GM06990 (cell line): ENCODE data around the gene RALGAPA2.

ENCODE experiments used
- DNase-seq: peaks from one replicate; pipeline ENCODE4 v3.0.0-alpha.2; 2011; ENCODE audit not compliant: insufficient read length; ENCODE audit errors: extremely low read depth
- H3K27me3 ChIP-seq: replicated peaks from 2 replicates; pipeline ENCODE4 v1.6.0; 2011; ENCODE audit warnings: low read length; ENCODE audit not compliant: control insufficient read depth, insufficient read depth
- H3K36me3 ChIP-seq: 2 replicates; pipeline ENCODE4 v1.5.1; 2011; ENCODE audit warnings: low read length; ENCODE audit not compliant: control insufficient read depth, insufficient read depth
- H3K4me3 ChIP-seq: replicated peaks from 2 replicates; pipeline ENCODE4 v1.5.1; 2011; ENCODE audit warnings: low read depth, mild to moderate bottlenecking, control low read depth, low read length
- TF ChIP-seq, protein P1 (sequence below): IDR thresholded peaks from 2 replicates; pipeline ENCODE4 v1.5.1; 2011; ENCODE audit warnings: low read length, control low read depth, mild to moderate bottlenecking, inconsistent platforms; ENCODE audit not compliant: insufficient read depth, poor library complexity, severe bottlenecking

RALGAPA2 gene

DNA sequence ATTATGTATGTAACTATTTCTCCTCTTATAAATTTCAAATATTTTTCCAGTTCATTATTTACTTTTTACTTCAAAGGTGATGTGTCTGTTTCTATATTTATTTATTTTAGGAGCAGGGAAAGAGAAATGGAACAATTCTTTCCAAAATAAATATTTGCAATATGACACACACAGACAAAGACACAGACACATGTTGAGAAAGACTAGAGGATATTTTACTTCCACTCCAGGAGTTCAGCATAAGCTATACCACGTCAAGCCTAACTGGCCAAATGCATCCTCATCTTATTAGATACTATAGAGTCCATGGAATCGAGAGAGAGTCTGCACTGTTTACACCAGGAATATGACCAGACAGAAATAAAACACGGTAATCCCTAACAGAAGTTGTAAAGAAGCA, 13.3 kb downstream of the RALGAPA2 start:
- Histone ChIP-seq H3K4me3 (no peak overlapping the region), H3K27me3 (no peaks in the 10 kb centered on the region), H3K36me3 (no peaks in the 10 kb centered on the region)
- DNase-seq, result no peak
- TF ChIP-seq, protein P1, sequence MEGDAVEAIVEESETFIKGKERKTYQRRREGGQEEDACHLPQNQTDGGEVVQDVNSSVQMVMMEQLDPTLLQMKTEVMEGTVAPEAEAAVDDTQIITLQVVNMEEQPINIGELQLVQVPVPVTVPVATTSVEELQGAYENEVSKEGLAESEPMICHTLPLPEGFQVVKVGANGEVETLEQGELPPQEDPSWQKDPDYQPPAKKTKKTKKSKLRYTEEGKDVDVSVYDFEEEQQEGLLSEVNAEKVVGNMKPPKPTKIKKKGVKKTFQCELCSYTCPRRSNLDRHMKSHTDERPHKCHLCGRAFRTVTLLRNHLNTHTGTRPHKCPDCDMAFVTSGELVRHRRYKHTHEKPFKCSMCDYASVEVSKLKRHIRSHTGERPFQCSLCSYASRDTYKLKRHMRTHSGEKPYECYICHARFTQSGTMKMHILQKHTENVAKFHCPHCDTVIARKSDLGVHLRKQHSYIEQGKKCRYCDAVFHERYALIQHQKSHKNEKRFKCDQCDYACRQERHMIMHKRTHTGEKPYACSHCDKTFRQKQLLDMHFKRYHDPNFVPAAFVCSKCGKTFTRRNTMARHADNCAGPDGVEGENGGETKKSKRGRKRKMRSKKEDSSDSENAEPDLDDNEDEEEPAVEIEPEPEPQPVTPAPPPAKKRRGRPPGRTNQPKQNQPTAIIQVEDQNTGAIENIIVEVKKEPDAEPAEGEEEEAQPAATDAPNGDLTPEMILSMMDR, result no peak

DNA sequence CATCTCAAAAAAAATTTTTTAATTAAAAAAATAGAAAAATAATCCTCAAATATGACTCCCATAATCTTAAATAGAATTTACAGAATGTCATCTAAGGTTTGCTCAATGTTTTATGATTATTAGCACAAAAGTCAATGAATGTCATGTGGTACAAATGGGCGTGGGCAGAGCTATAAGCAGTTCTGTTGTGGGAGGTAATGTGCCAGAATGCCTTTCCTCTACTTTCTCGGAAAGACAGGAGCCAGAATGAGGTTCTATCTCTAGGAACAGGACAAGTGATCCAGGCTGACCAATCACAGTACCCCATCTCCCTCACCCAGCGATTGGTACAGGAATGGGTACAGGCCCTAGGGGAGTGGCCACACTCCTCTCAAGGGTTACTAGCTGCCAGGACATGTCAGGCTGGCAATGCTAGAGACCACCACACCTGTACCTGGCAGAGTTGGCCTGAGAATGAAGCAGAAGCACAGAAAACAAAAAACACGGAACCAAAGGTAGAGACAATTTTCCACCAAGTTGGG, 15.1 kb downstream of the RALGAPA2 start:
- TF ChIP-seq, protein P1, result no peak
- DNase-seq, result no peak
- no peaks in the 10 kb centered on the region for H3K36me3 ChIP-seq
- no peak overlapping the region for H3K4me3 ChIP-seq
- no peaks in the 10 kb centered on the region for H3K27me3 ChIP-seq

DNA sequence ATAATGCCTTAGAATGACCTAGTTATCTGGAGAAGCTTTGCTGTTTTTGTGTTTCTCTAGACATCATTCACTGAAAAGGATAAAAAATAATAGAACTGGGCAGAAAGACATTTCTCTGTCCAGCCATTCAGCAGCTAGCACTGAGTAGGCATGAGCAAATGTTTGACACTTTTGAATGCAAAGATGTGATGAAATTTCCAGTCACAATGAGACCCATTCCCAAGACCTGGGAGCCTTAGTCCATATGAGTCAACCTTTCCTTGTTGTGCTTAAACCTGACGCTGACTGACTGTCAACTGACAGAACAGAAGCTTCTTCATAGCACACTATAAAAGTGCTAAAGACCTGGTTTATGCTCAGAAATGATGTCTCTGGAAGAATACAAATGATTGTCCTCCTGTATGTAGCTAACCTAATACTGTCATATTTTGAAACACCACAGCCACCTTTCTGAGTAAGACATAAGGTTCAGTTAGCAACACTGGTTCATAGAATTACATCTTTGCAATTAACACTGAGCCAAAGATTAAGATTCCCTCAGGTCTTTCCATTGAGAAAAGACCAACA, 17.1 kb downstream of the RALGAPA2 start:
- TF ChIP-seq, protein P1, result no peak
- H3K27me3 ChIP-seq, result no peaks in the 10 kb centered on the region
- H3K36me3 ChIP-seq, result no peaks in the 10 kb centered on the region
- no peak for DNase-seq
- no peak overlapping the region for H3K4me3 ChIP-seq

DNA sequence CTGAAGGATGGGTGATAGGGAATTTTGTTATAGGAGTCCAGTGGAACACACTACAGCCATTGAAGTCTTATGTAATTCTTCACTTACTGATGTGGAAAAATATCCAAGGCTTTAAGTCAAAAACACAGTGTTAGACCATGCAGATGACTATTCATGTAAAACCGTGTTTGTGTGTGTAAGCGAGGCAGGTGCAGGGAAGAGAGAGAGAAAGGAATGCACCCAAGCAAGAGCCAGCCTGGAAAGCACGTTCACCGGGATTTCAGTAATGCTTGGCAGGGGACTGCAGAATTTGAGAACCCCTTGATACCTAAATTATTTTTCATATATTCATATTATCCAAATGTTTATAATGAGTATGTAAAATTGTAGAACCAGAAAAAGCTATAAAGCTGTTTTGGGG, 17.9 kb downstream of the RALGAPA2 start:
- no peak for DNase-seq
- TF ChIP-seq, protein P1, result no peak
- Histone ChIP-seq H3K36me3 (no peaks in the 10 kb centered on the region), H3K27me3 (no peaks in the 10 kb centered on the region), H3K4me3 (no peak overlapping the region)

DNA sequence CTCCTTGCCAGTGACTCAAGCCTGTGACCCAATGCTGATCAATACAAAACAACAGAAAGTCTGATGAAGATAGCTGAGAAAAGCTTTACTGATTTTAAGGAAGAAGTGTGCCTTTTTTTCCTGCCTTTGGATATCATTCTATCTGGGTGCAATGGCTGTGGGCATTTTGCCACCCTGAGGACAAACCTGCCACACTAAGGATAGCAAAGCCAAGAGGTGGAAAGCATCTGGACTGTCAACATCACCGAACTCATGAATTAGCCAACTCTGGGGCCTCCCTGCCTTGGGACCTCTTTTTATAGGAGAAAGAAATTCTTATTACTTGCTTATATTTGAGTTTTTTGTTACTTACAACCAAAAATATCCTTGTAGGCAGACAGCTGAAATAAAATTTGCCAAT, 19.9 kb downstream of the RALGAPA2 start:
- no peak for DNase-seq
- Histone ChIP-seq H3K27me3 (no peaks in the 10 kb centered on the region), H3K4me3 (no peak overlapping the region), H3K36me3 (no peaks in the 10 kb centered on the region)
- TF ChIP-seq, protein P1, result no peak
